Measurements from ENCODE around the gene INPP5E. TPM values are rescaled to one million over a fixed set of nuclear protein-coding genes. Genes with fewer than 3 reads are reported as not detected.

Gene INPP5E
- total RNA-seq, 1 donor from 2014 or later: 35.2 TPM

GRCh38 chr9:136454026-136454796, 14.6 kb upstream of the INPP5E start:
- peaks cover 3% of the 10 kb centered on the region for H3K4me1 Mint-ChIP-seq (ENCODE audit: low read depth, unreplicated experiment)
- H3K27ac Mint-ChIP-seq (ENCODE audit: unreplicated experiment): no peak overlapping the region
- DNase-seq: no peak
- H3K36me3 Mint-ChIP-seq (ENCODE audit: unreplicated experiment): no peaks in the 10 kb centered on the region
- no peak overlapping the region for H3K4me3 Mint-ChIP-seq (ENCODE audit: unreplicated experiment)
- no peaks in the 10 kb centered on the region for H3K9me3 Mint-ChIP-seq (ENCODE audit: unreplicated experiment)
- H3K27me3 Mint-ChIP-seq (ENCODE audit: unreplicated experiment): peaks cover 4% of the 10 kb centered on the region
- TF ChIP-seq CTCF (IDR thresholded peaks at IDR 0.05; ENCODE audit: partially characterized antibody, unreplicated experiment): no peak

GRCh38 chr9:136453326-136453725, 13.7 kb upstream of the INPP5E start:
- Mint-ChIP-seq H3K27ac (ENCODE audit: unreplicated experiment) (no peak overlapping the region), H3K4me3 (ENCODE audit: unreplicated experiment) (no peak overlapping the region), H3K4me1 (ENCODE audit: low read depth, unreplicated experiment) (peaks cover 3% of the 10 kb centered on the region), H3K9me3 (ENCODE audit: unreplicated experiment) (no peaks in the 10 kb centered on the region), H3K36me3 (ENCODE audit: unreplicated experiment) (no peaks in the 10 kb centered on the region), H3K27me3 (ENCODE audit: unreplicated experiment) (peaks cover 4% of the 10 kb centered on the region)
- no peak for DNase-seq
- TF ChIP-seq CTCF (IDR thresholded peaks at IDR 0.05; ENCODE audit: partially characterized antibody, unreplicated experiment): no peak

GRCh38 chr9:136451221-136451877, 11.7 kb upstream of the INPP5E start:
- Mint-ChIP-seq H3K27ac (ENCODE audit: unreplicated experiment) (peak overlapping the region; percentile 78), H3K4me3 (ENCODE audit: unreplicated experiment) (no peak overlapping the region), H3K9me3 (ENCODE audit: unreplicated experiment) (peaks cover 1% of the 10 kb centered on the region), H3K36me3 (ENCODE audit: unreplicated experiment) (no peaks in the 10 kb centered on the region), H3K27me3 (ENCODE audit: unreplicated experiment) (peaks cover 6% of the 10 kb centered on the region), H3K4me1 (ENCODE audit: low read depth, unreplicated experiment) (peaks cover 3% of the 10 kb centered on the region)
- peak; percentile 44 for DNase-seq
- TF ChIP-seq CTCF (IDR thresholded peaks at IDR 0.05; ENCODE audit: partially characterized antibody, unreplicated experiment): peak; percentile 12

GRCh38 chr9:136448655-136449054, 9.0 kb upstream of the INPP5E start:
- Mint-ChIP-seq H3K36me3 (ENCODE audit: unreplicated experiment) (no peaks in the 10 kb centered on the region), H3K4me3 (ENCODE audit: unreplicated experiment) (no peak overlapping the region), H3K27me3 (ENCODE audit: unreplicated experiment) (peaks cover 2% of the 10 kb centered on the region), H3K27ac (ENCODE audit: unreplicated experiment) (no peak overlapping the region), H3K4me1 (ENCODE audit: low read depth, unreplicated experiment) (peaks cover 3% of the 10 kb centered on the region), H3K9me3 (ENCODE audit: unreplicated experiment) (peaks cover 4% of the 10 kb centered on the region)
- TF ChIP-seq CTCF (IDR thresholded peaks at IDR 0.05; ENCODE audit: partially characterized antibody, unreplicated experiment): no peak
- DNase-seq: no peak
